Hematopoietic multipotent progenitor cell treated with erythropoietin and hydrocortisone succinate and interleukin-3 and kit ligand, for 17 days (in vitro differentiated cells): ENCODE measurements around the gene C4orf17.

ENCODE experiments used
- DNase-seq: peaks from one replicate; pipeline ENCODE4 v3.0.0-alpha.2; 2015; ENCODE audit warnings: low spot score

C4orf17 gene

GRCh38 chr4:99536848-99537247 lies 26.0 kb downstream of the C4orf17 start:
- DNase-seq, result no peak

- no peak for DNase-seq
Observed at GRCh38 chr4:99537674-99538073, 26.9 kb downstream of the C4orf17 start.

GRCh38 chr4:99540277-99540939 lies 29.6 kb downstream of the C4orf17 start:
- no peak for DNase-seq

- DNase-seq, result no peak
Observed at GRCh38 chr4:99552872-99553271, 42.1 kb downstream of the C4orf17 start.

- DNase-seq, result peak; percentile 90
Observed at GRCh38 chr4:99563310-99564186, 52.7 kb downstream of the C4orf17 start, which contains the start of gene TRMT10A. Gene TRMT10A, minus strand, starts transcription at chr4:99564039. Its CDS starts 4,701 bp downstream, at chr4:99559338.

- no peak for DNase-seq
Observed at GRCh38 chr4:99564921-99565320, 54.1 kb downstream of the C4orf17 start.

- no peak for DNase-seq
Observed at GRCh38 chr4:99571883-99572282, 61.1 kb downstream of the C4orf17 start.

GRCh38 chr4:99572527-99573240 lies 61.9 kb downstream of the C4orf17 start:
- no peak for DNase-seq

GRCh38 chr4:99573735-99574368 lies 63.0 kb downstream of the C4orf17 start:
- DNase-seq, result no peak

GRCh38 chr4:99574530-99575324 lies 63.9 kb downstream of the C4orf17 start, which contains the start of gene MTTP:
Gene MTTP, plus strand, starts transcription at chr4:99574824. Its CDS starts 86 bp downstream, at chr4:99574910.
- DNase-seq, result no peak

- no peak for DNase-seq
Observed at GRCh38 chr4:99578714-99579113, 67.9 kb downstream of the C4orf17 start.

- DNase-seq, result no peak
Observed at GRCh38 chr4:99585516-99585915, 74.7 kb downstream of the C4orf17 start.

GRCh38 chr4:99586322-99586721 lies 75.5 kb downstream of the C4orf17 start:
- no peak for DNase-seq

GRCh38 chr4:99586797-99587196 lies 76.0 kb downstream of the C4orf17 start:
- no peak for DNase-seq

- no peak for DNase-seq
Observed at GRCh38 chr4:99587309-99587708, 76.5 kb downstream of the C4orf17 start.

GRCh38 chr4:99587803-99588202 lies 77.0 kb downstream of the C4orf17 start:
- DNase-seq, result no peak

- DNase-seq, result no peak
Observed at GRCh38 chr4:99591757-99592156, 80.9 kb downstream of the C4orf17 start.
